ENCODE measurements around the gene RABL3.

The RABL3 gene

GRCh38 chr3:120683671-120684301 is 58.5 kb downstream of the RABL3 start:
- H3K4me3 ChIP-seq (ENCODE audit: low read length) = no peak overlapping the region
- DNase-seq (ENCODE audit: low read depth) = no peak
- no peak for TF ChIP-seq CTCF (conservative IDR thresholded peaks at IDR 0.05; ENCODE audit: low read length)

- peak; percentile 59 for DNase-seq (ENCODE audit: low read depth)
- no peak for TF ChIP-seq CTCF (conservative IDR thresholded peaks at IDR 0.05; ENCODE audit: low read length)
- H3K4me3 ChIP-seq (ENCODE audit: low read length) = no peak overlapping the region
These were observed 59.1 kb downstream of the RABL3 start for GRCh38 chr3:120683213-120683612.

GRCh38 chr3:120682095-120682681 is 60.1 kb downstream of the RABL3 start, which contains the start of gene HGD:
Gene HGD, minus strand, starts transcription at chr3:120682239. Its CDS starts 128 bp downstream, at chr3:120682111.
- no peak for DNase-seq (ENCODE audit: low read depth)
- TF ChIP-seq CTCF (conservative IDR thresholded peaks at IDR 0.05; ENCODE audit: low read length) = no peak

GRCh38 chr3:120681506-120682038 is 60.7 kb downstream of the RABL3 start:
- no peak for TF ChIP-seq CTCF (conservative IDR thresholded peaks at IDR 0.05; ENCODE audit: low read length)
- no peak overlapping the region for H3K4me3 ChIP-seq (ENCODE audit: low read length)
- no peak for DNase-seq (ENCODE audit: low read depth)

More at GRCh38 chr3:120682095-120682681, 60.1 kb downstream of the RABL3 start, which contains the start of gene HGD:
- no peak within 1 kb of the TSS for H3K4me3 ChIP-seq (ENCODE audit: low read length)

- no peak for DNase-seq (ENCODE audit: low read depth)
- TF ChIP-seq CTCF (conservative IDR thresholded peaks at IDR 0.05; ENCODE audit: low read length) = no peak
- no peak overlapping the region for H3K4me3 ChIP-seq (ENCODE audit: low read length)
These were observed 61.3 kb downstream of the RABL3 start for GRCh38 chr3:120681018-120681417.

GRCh38 chr3:120680193-120680894 is 62.0 kb downstream of the RABL3 start:
- DNase-seq (ENCODE audit: low read depth) = no peak
- H3K4me3 ChIP-seq (ENCODE audit: low read length) = no peak overlapping the region
- TF ChIP-seq CTCF (conservative IDR thresholded peaks at IDR 0.05; ENCODE audit: low read length) = no peak

Measured in AG10803 (cell line).